Neuronal stem cell (in vitro differentiated cells): Measurements from ENCODE around the gene CA5B. TPM values are rescaled to one million over a fixed set of nuclear protein-coding genes. Genes with fewer than 3 reads are reported as not detected.

Experiments
- DNase-seq: peaks from one replicate; pipeline ENCODE4 v3.0.0-alpha.2; 2013; ENCODE audit warnings: low spot score
- H2AFZ ChIP-seq: one replicate; pipeline ENCODE4 v1.6.1; 2013; ENCODE audit warnings: mild to moderate bottlenecking, low read length, inconsistent platforms
- H2AK5ac ChIP-seq: 2 replicates; pipeline ENCODE4 v1.6.1; 2013; ENCODE audit warnings: low read depth, mild to moderate bottlenecking, inconsistent platforms, low read length, moderate library complexity, mixed read lengths
- H2BK120ac ChIP-seq: 2 replicates; pipeline ENCODE4 v1.6.1; 2013; ENCODE audit warnings: low read depth, mild to moderate bottlenecking, inconsistent platforms, low read length, moderate library complexity, mixed read lengths
- H2BK12ac ChIP-seq: one replicate; pipeline ENCODE4 v1.6.1; 2013; ENCODE audit warnings: low read length, inconsistent platforms
- H2BK15ac ChIP-seq: 2 replicates; pipeline ENCODE4 v1.6.1; 2013; ENCODE audit warnings: mild to moderate bottlenecking, low read length, inconsistent platforms, mixed read lengths
- H2BK5ac ChIP-seq: one replicate; pipeline ENCODE4 v1.6.1; 2013; ENCODE audit warnings: inconsistent platforms, mild to moderate bottlenecking, low read length, moderate library complexity
- H3K14ac ChIP-seq: one replicate; pipeline ENCODE4 v1.6.1; 2013; ENCODE audit warnings: low read length, inconsistent platforms
- H3K18ac ChIP-seq: 2 replicates; pipeline ENCODE4 v1.6.1; 2013; ENCODE audit warnings: low read length, inconsistent platforms
- H3K23ac ChIP-seq: 2 replicates; pipeline ENCODE4 v1.6.1; 2013; ENCODE audit warnings: low read depth, mild to moderate bottlenecking, mixed read lengths, low read length, inconsistent platforms; ENCODE audit not compliant: poor library complexity
- H3K27ac ChIP-seq: replicated peaks from 3 replicates; pipeline ENCODE4 v1.5.1; 2013; ENCODE audit warnings: low read length, inconsistent platforms
- H3K27me3 ChIP-seq, 3 experiments: 2 replicates each; pipeline ENCODE4 v1.6.1; 2013; ENCODE audit warnings: low read length in 3 of 3, mild to moderate bottlenecking in 2 of 3, inconsistent platforms in 1 of 3, low read depth in 1 of 3, mixed read lengths in 1 of 3, moderate library complexity in 1 of 3; ENCODE audit not compliant: control insufficient read depth in 3 of 3, insufficient read depth in 3 of 3
- H3K36me3 ChIP-seq, 2 donors: replicated peaks in 1 of 2; 2 replicates each; pipeline ENCODE4 v1.6.1; 2013; ENCODE audit warnings: low read length in 2 of 2; ENCODE audit not compliant: control insufficient read depth in 2 of 2, insufficient read depth in 2 of 2
- H3K4ac ChIP-seq: 2 replicates; pipeline ENCODE4 v1.6.1; 2013; ENCODE audit warnings: inconsistent platforms, mild to moderate bottlenecking, low read length, moderate library complexity
- H3K4me1 ChIP-seq, 2 donors: 1 replicate in 1 of 2; 2 replicates in 1 of 2; pipeline ENCODE4 v1.6.1; 2013; ENCODE audit warnings: low read length in 2 of 2, low read depth in 1 of 2; ENCODE audit not compliant: control insufficient read depth in 2 of 2, insufficient read depth in 1 of 2
- H3K4me2 ChIP-seq: one replicate; pipeline ENCODE4 v1.6.1; 2013; ENCODE audit warnings: mild to moderate bottlenecking, low read length, inconsistent platforms; ENCODE audit not compliant: insufficient read depth, poor library complexity, severe bottlenecking
- H3K4me3 ChIP-seq, 2 donors: 2 replicates each; pipeline ENCODE4 v1.5.1; 2013; ENCODE audit warnings: low read length in 2 of 2, mild to moderate bottlenecking in 2 of 2, inconsistent platforms in 1 of 2, moderate library complexity in 1 of 2
- H3K79me1 ChIP-seq: one replicate; pipeline ENCODE4 v1.6.1; 2013; ENCODE audit warnings: low read depth, mild to moderate bottlenecking, inconsistent platforms, low read length, moderate library complexity
- H3K9ac ChIP-seq: one replicate; pipeline ENCODE4 v1.6.1; 2013; ENCODE audit warnings: mild to moderate bottlenecking, low read depth, low read length, inconsistent platforms; ENCODE audit not compliant: poor library complexity
- H3K9me3 ChIP-seq, 2 donors: replicated peaks in 1 of 2; 2 replicates each; pipeline versions ENCODE3 to v1.6.1; 2013; ENCODE audit warnings: low read length in 2 of 2, mild to moderate bottlenecking in 2 of 2, inconsistent platforms in 1 of 2, low read depth in 1 of 2, mixed read lengths in 1 of 2, moderate library complexity in 1 of 2; ENCODE audit not compliant: control insufficient read depth in 2 of 2, insufficient read depth in 1 of 2
- H4K8ac ChIP-seq: one replicate; pipeline ENCODE4 v1.6.1; 2013; ENCODE audit warnings: low read depth, mild to moderate bottlenecking, inconsistent platforms, low read length, moderate library complexity
- H4K91ac ChIP-seq: one replicate; pipeline ENCODE4 v1.6.1; 2013; ENCODE audit warnings: low read length, low read depth, mild to moderate bottlenecking, inconsistent platforms; ENCODE audit not compliant: poor library complexity
- WGBS, 2 donors: extraction: QIAGEN DNeasy Blood & Tissue Kit; methylation state at CpG; one replicate each; pipeline ENCODE4 v1.1.7; 2013; ENCODE audit warnings: missing lambda C conversion rate in 2 of 2, mixed read lengths in 1 of 2; ENCODE audit not compliant: insufficient read length in 2 of 2, insufficient replicate concordance in 1 of 2; ENCODE audit errors: extremely low coverage in 2 of 2; 5-methylcytosine and 5-hydroxymethylcytosine counted together
- small RNA-seq: library from polyadenylated mRNA; stranded (forward); fragments of <200 nt; extraction: miRNeasy Mini kit (QIAGEN cat#:217004); gene quantifications from one replicate; pipeline ENCODE3, GENCODE V24; 2013; ENCODE audit not compliant: insufficient read depth

The CA5B gene

GRCh38 chrX:15834053-15834452, 96.0 kb downstream of the CA5B start:
- Histone ChIP-seq H3K27me3 (no peaks in the 10 kb centered on the region), H4K91ac (no peak overlapping the region), H2BK120ac (no peak overlapping the region), H3K4me3 (no peak overlapping the region), H3K27ac (no peak overlapping the region), H2AFZ (no peak overlapping the region), H2BK15ac (no peak overlapping the region), H3K36me3 (peaks cover 0 to 76% of the 10 kb centered on the region in 2 donors), H2BK12ac (no peak overlapping the region), H3K9me3 (peaks cover 0 to 6% of the 10 kb centered on the region in 2 donors), H3K23ac (no peak overlapping the region), H3K79me1 (no peaks in the 10 kb centered on the region), H4K8ac (no peak overlapping the region), H3K4ac (no peak overlapping the region), H3K9ac (no peak overlapping the region), H3K4me2 (no peak overlapping the region), H3K14ac (no peak overlapping the region), H3K18ac (no peak overlapping the region), H2BK5ac (no peak overlapping the region), H3K4me1 (no peaks in the 10 kb centered on the region), H2AK5ac (no peak overlapping the region)
- WGBS, 2 donors = no CpG with 5 or more reads among the region's 3 CpGs
- DNase-seq = no peak

GRCh38 chrX:15834827-15835595, 96.9 kb downstream of the CA5B start:
- Histone ChIP-seq H2AK5ac (no peak overlapping the region), H4K91ac (no peak overlapping the region), H3K4me2 (no peak overlapping the region), H3K14ac (no peak overlapping the region), H3K23ac (no peak overlapping the region), H2AFZ (no peak overlapping the region), H3K9me3 (peaks cover 0 to 6% of the 10 kb centered on the region in 2 donors), H2BK12ac (no peak overlapping the region), H2BK5ac (no peak overlapping the region), H3K36me3 (peaks cover 0 to 76% of the 10 kb centered on the region in 2 donors), H3K27ac (no peak overlapping the region), H2BK15ac (no peak overlapping the region), H3K9ac (no peak overlapping the region), H3K4me1 (no peaks in the 10 kb centered on the region), H3K79me1 (no peaks in the 10 kb centered on the region), H3K18ac (no peak overlapping the region), H3K27me3 (no peaks in the 10 kb centered on the region), H3K4me3 (no peak overlapping the region), H4K8ac (no peak overlapping the region), H3K4ac (no peak overlapping the region), H2BK120ac (no peak overlapping the region)
- no peak for DNase-seq
- WGBS, 2 donors = no CpG with 5 or more reads among the region's 5 CpGs

Small RNA genes lying within 50 kb of the gene (small RNA-seq; reads per million reads assigned to genes)
- gene RF00409 = not detected
